ENCODE results near the gene CCDC57. TPM values are rescaled to one million over a fixed set of nuclear protein-coding genes. Genes with fewer than 3 reads are reported as not detected.
"Not testable (repeated sequence)": the region's sequence is repeated elsewhere in the genome, so short reads cannot be mapped to it uniquely, and the experiment has no call there.

Gene CCDC57
- total RNA-seq, 1 donor from 2014 or later, result 18.6 TPM

- no peak for DNase-seq
Measured at GRCh38 chr17:82223517-82223916, 10.9 kb upstream of the CCDC57 start.

GRCh38 chr17:82222816-82223215 lies 10.2 kb upstream of the CCDC57 start:
- no peak for DNase-seq

GRCh38 chr17:82221341-82221902 lies 8.8 kb upstream of the CCDC57 start:
- no peak for DNase-seq

GRCh38 chr17:82219753-82220709 lies 7.4 kb upstream of the CCDC57 start:
- DNase-seq, result no peak

GRCh38 chr17:82219083-82219482 lies 6.4 kb upstream of the CCDC57 start:
- DNase-seq, result no peak

GRCh38 chr17:82218349-82219075 lies 5.9 kb upstream of the CCDC57 start:
- no peak for DNase-seq

GRCh38 chr17:82217530-82218204 lies 5.0 kb upstream of the CCDC57 start:
- DNase-seq, result no peak

GRCh38 chr17:82217120-82217529 lies 4.5 kb upstream of the CCDC57 start:
- DNase-seq, result no peak

- DNase-seq, result peak; percentile 27
Measured at GRCh38 chr17:82216301-82217119, 3.9 kb upstream of the CCDC57 start.

GRCh38 chr17:82215972-82216300 lies 3.3 kb upstream of the CCDC57 start:
- DNase-seq, result no peak

GRCh38 chr17:82215095-82215971 lies 2.7 kb upstream of the CCDC57 start:
- no peak for DNase-seq

GRCh38 chr17:82214012-82214628 lies 1.5 kb upstream of the CCDC57 start:
- DNase-seq, result no peak

- peak; percentile 59 for DNase-seq
Measured at GRCh38 chr17:82213251-82214011, 789 bp upstream of the CCDC57 start.

GRCh38 chr17:82210655-82211054 lies 2.0 kb downstream of the CCDC57 start:
- not testable (repeated sequence) for DNase-seq

GRCh38 chr17:82205720-82206508 lies 6.7 kb downstream of the CCDC57 start:
- peak; percentile 64 for DNase-seq

GRCh38 chr17:82204831-82205719 lies 7.6 kb downstream of the CCDC57 start:
- no peak for DNase-seq

GRCh38 chr17:82203920-82204319 lies 8.7 kb downstream of the CCDC57 start:
- no peak for DNase-seq
